COR-L47 (cell line): ENCODE measurements around the gene TMTC1.

ENCODE experiments used
- DNase-seq: peaks from one replicate; lab custom pipeline; 2025; lab: John Stamatoyannopoulos, UW

Gene TMTC1

DNA sequence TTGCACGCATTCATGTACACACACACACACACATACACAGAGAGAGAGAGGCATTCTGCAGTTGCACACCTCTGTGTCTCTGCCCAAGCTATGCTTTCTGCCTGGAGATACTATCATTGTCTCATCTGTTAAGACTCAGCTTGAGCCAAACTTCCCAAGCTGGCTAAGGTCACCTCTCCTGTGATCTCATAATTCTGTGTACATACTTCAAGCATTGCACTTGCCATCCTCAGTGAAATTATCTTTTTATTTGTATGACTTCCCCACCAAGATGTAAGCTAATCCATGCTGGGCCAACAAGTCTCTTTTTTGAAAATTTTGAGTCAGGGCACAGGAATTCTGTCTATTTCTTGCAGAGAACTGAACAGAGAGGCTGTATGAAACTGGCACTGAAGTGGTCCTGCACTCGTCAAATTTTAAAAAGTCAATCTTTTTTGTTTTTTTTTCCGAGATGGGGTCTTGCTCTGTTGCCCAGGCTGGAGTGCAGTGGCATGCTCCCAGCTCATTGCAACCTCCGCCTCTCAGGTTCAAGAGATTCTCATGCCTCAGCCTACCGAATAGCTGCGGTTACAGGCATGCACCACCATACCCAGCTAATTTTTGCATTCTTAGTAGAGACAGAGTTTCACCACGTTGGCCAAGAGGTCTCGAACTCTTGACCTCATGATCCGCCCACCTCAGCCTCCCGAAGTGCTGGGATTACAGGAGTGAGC is 44.3 kb downstream of the TMTC1 start:
- no peak for DNase-seq

DNA sequence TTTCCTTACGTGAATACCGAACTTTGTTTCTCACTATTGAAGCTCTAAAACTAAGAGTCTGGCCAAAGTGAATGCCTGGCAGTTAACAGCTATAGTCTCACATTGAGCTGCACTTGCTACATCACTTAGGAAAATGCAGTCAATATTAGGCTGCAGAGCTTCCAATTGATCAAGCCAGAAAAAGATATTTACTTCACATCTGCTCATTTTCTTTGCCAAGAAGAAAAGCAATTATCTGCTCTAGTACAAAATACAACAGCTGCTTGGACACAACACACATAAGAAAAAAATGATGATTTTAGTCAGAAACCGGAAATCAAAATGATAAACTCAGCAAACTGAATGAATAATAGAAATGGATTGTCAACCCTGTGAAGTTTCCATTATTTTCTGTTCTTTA is 45.4 kb downstream of the TMTC1 start:
- no peak for DNase-seq

DNA sequence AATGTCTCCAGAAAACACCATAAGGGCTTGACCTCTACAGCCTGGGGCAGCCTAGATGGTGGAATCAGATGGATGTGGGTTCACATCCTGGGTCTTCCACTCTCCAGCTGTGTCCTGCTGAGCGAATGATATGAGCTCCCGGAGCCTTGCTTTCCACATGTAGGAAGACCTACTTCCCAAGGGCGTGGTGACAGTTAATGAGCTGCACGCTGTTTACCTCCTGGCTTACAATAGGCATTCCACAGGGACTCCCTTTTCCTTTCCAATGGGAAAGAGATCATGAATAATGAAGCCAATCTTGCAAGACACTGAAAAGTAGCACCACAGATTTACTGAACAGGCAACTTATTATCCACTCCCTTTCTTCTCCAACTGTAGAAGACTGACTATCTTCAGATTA is 46.1 kb downstream of the TMTC1 start:
- no peak for DNase-seq

DNA sequence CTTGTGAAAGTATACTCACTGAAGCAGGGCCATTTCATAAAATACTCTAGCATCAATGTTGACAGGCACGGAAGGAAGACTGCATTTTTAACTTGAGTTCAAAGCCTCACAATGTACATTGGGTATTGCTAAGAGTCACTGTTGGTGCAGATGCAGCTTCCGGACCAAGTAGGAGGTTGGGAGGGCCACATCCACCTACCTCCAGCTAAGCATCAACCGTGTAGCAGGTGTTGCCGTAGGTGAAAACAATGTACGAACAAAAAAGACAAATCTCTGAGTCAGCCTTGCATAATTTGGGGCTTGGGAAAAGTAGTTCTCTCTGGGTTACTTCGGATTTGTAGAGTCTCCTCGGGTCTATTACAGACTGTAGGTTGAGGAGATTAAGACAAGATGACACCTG is 48.1 kb downstream of the TMTC1 start:
- DNase-seq: no peak

DNA sequence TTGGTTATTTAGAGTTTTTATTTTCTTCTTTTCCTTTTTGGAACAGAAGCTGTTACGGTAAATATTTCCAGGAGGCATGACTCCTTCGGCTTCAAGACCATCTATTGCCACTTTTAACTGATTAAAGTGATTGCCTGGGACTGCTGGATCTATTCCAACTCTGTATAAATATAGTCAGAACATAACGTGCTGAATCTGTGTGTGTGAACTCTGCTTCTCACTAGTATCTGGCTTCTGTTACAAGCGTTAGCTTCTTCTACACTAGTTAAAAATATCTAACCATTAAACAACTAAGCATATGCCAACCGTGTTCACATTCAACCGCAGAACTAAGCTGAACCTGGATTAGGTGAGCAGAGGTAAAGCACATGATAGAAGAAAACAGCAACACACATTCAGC is 49.0 kb downstream of the TMTC1 start:
- DNase-seq: no peak

DNA sequence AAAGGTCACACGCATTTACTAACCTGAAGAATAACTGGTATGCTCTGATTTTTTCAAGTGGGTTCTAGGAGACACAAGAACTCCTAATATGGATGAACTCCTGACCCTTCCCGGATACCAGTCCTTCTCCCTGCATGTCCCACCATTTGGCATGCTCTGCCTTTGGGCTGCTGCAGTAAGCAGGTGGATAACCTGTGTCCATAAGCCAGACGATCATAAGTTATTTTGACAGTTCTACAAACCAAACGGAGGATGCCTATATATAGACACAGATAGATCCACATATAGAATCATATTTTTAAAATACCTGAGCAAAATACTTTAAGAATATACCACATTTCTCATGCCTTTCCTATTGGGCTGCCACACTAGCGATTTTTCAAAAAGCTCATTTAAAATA is 49.4 kb downstream of the TMTC1 start:
- DNase-seq: no peak

DNA sequence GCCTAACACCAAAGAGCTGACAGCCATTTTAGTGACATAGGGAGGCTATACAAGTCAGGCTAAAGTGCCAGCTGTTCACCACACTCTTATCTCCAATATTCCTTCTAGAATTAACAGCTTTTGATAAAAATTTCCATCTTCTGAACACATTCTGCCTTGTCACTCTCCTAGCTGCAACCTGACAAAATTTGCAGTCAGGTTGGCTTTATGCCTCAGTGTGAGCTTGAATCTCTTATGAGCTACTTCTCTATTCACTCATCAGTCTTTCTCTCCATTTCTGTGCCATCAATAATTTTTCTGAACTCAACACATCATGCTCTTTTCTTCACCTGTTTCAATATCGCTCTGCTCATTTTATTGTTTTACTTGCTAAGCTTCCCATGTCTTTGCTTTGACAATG is 50.2 kb downstream of the TMTC1 start:
- no peak for DNase-seq

DNA sequence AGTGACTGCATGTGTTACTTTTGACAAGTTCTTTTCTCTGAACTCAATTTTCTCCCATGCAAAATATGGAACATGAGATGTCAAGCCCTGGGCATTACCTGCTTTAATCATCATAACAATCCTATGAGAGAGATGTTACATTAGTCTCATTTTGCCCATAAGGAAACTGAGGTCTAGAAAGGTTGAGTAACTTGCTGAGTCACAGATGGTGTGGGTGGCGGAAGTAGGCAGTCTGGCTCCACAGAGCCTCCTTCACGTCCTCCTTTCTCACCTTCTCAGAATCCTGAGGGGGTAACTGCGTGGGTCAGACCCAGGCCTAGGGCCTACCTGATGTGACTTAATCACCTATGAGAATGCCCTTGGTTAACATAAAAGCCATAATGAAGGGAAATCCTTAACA is 50.7 kb downstream of the TMTC1 start:
- DNase-seq: no peak

DNA sequence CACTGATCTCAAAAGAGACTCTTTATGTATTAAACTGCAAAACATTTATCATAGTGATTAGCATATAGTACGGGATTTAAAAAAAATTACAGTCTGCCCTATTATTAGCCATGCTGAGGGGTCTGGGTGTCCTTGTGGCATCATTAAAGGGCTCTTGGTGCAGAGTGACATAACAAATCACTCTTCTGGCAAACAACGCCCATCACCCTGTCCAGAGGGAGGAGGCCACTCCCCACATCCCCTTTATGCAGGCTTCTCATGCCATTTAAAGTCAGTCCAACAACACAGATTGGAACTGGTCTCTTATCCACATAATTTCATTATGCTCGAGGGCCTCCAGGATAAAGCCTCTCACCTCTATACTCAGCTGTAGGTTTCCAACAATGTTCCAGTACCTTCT is 51.1 kb downstream of the TMTC1 start:
- no peak for DNase-seq

DNA sequence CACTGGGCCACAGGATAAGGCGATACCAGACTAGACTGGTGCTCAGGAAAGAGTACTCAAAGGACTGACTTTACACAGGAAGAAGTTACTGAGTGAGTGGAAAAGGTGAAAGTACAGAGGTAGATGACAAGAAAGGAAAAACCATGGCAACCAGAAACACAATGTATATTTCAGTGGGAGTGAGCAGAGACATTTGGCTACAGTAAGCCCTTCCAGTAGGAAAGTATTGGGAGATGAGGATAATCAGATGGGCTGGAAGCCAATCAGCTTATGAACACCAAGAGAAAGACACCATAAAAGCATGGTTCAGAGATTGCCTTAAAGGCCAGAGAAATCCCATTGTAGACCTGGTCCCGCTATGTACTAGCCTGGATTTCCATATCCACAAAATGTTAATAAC is 51.6 kb downstream of the TMTC1 start:
- DNase-seq: no peak

DNA sequence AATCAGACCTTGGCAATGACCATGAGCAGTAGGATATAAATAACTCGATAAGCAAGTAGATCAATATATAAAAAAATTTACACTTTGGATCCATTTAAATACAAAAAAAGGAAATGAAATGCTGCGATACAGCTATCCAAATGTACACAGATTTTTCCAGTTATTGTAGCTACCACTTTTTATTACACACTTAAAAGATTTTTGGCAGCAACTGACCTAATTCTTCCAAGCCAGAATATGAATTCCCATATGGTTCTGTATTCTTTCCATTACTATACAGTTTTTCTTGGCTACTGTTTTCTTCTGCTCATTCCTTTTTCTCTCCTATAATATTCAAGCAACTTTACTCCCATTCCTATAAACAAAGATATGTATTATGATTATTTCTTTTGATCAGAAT is 52.2 kb downstream of the TMTC1 start:
- no peak for DNase-seq

DNA sequence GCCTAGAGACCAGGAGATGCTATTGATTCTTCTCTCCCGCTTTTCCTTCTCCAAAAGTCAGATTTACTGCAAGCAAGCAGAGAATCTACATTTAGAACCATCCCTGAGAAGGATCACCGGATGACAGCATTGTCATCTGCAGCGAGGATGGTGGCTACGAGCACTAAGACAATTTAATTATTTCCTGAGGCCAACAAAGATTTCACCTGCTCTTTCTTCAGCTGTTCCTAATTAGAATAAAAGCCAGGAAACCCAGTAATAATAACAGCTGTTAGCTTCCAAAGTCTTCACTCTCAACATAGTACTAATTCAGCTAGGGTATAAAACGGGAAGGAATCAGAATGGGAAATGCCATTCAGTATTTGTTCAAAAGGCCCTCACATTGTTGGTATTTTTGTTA is 53.3 kb downstream of the TMTC1 start:
- DNase-seq: no peak

DNA sequence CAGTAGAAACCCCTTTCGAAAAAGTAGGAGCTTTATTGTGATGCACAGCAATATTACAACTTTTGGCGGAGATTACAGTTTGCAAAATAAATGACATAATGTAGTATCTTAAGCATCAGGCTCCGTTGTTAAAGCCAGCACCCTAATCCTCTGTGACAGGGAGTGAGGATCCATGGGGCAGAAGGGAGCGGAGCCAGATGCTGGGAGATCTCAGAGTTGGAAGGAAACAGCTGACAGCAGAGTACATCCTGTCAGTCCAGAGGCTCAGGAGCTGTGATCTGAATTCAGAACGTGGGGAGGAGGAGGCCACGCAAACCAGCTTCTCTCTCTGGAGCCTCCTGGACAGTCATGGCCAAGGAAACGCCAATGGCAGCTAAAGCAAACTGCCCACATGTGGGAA is 55.7 kb downstream of the TMTC1 start:
- no peak for DNase-seq

DNA sequence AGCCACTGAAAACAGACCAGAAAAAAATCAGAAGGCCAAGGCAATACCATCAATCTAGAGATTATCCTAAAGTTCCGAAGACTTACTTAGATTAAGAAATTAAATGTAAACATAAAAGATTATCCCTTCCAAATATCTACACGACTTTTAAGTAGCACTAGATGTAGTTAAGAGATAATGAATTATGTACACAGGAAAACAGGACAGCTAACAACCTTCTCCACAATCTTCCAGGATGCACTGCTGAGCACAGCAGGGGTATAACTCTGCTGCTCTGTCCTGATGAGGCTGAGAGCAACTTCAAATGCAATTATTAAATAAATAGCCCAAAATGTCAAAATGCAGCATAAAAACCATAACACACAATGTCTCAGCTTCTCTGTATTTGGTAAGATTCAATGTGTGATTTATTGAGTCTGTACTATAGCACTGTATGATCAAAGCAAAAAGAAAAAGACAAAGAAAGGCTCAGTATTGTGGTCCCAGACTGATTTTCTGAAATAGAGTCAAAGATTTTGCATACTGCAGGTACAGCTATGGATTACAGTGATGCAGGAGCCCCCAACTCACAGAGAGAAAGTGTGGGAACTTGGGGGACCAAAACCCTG is 56.9 kb downstream of the TMTC1 start:
- DNase-seq: no peak

DNA sequence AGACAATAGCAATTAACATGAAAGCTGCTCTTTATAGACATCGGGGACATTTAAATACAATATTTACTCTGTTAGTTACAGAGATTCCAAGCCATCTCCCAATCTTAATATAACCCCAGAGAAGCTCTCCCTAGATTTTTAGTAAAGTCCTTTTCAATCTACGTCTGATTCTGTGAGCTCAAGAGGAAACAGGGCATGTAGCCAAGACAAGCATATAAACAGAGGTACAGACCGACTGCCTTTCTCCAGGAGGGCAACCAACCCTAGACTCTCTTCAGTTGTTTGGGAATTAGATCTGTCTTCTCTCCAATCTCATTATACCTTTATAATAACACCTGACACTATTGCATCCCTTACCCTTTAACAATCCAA is 57.4 kb downstream of the TMTC1 start:
- DNase-seq: no peak

DNA sequence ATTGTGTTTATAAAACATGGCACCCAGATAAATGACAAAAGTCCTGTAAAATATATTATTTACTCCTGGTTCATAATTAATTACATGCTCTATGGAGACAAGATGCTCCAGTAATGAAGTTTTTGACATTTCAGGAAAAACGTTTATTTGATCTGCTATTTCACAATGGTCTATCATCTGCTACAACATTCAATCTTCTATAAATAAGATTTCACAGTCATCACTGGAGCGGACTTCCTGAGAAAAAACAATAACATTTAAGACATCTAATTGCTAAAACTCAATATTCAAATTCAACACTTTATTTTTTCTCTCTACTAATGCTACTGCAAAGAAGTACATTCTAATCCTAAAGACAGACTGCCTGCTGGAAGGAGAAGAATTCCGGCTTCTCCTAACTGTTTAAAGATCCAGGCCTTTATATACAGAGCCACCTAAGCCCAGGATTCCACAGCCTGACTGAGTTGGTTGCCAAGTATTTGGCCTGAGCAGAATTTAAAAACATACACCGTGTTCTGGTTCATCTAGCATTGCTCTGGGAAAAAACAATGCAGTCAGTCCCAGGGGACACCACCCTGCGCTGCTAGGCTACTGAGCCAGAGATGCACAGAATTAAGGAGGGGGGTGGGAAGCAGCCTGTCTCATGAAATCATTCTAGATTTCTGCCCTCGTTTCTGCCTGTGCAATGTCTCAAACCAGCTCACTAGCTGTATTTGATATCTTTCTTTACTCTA is 58.0 kb downstream of the TMTC1 start:
- no peak for DNase-seq

DNA sequence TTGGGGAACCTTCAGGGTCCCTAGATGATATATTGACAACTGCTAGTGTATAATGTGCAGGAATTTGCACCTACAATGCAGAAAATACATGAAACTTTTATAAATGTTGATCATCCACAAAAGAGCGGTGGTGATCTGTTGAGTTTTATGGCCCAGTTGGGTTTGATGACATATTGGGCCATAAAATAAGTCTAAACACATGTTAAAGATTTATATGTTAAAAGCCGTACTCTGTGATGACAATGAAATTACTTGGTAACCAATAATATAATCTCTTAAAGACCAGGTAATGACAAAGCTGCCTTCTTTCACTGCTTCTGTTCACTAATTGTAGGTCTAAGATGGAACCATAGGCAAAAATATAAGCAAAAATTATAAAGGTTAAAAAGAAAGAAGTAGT is 61.6 kb downstream of the TMTC1 start:
- DNase-seq: no peak

DNA sequence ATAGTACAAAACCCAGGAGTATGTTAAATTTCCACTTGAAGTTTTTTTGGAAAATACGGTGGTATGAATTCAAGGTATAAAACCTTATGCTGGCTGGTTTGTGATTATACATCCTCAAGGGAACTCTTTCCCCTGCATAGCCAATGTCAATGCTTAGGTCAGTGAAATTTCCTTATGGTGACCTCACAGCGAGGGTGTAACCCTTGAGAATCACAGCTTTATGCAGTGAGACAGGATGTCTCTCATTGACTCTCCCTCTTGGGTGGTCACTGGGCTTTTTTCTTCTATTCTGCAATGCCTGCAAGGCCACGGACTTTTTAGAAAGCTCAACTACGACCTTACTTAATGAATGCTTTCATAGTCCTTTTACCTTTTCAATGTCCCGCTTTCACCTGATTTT is 64.4 kb downstream of the TMTC1 start:
- no peak for DNase-seq

DNA sequence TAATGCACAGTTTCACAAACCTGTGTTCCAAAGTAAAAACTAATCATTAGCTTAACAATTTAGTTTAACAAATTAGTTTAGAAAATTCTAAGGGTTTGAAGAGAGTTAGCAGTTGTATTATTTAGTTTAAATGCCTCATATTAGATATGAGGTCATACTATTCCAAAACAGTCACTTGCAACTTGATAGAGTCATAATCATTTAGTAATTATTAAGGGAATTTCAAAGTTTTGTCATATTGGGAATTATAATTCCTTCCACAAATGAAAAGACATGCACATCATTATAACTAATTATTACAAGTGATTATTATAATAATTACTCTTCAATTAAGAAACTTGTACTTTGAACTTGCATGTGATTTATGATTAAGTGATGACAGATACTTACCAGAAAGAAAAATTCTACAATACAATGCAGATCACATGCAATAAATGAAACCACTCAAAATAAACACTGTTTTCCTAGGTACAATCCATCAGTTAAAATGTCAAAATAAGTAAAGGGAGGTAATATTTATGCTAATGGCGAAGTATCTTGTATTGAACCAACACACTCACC is 66.1 kb downstream of the TMTC1 start:
- no peak for DNase-seq

DNA sequence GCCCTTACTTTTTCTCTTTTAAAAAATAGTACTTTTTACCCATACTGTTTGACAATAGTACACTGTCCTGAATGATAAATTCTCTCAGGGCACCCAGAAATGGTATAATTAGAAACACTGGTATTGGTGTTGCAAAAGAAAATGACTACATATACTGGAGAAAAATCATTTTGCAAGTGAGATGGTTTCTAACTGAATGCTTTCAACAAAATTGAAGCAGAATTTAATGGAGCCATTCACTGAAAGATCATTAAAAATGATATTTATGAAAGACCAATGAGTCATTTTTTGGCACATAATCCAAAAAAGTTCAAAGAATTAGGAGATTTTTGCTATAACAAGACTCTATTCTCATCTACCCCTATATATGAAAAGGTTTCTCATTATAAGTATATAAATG is 68.8 kb downstream of the TMTC1 start:
- DNase-seq: no peak

DNA sequence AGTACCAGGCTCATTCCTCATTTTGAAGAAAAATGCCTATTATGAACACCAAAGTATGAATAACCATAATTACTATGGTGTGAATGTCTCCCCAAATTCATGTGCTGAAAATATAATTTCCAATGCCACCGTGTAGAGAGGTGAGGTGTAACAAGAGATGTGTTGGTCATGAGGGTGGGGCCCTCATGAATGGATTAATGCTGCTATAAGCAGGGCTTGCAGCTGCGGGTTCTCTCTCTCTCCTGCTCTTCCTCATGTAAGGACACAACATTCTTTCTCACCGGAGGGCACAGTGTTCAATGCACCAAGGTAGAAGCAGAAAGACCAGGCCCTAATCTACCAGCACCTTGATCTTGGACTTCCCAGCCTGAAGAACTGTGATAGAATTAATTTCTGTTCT is 70.0 kb downstream of the TMTC1 start:
- DNase-seq: no peak

DNA sequence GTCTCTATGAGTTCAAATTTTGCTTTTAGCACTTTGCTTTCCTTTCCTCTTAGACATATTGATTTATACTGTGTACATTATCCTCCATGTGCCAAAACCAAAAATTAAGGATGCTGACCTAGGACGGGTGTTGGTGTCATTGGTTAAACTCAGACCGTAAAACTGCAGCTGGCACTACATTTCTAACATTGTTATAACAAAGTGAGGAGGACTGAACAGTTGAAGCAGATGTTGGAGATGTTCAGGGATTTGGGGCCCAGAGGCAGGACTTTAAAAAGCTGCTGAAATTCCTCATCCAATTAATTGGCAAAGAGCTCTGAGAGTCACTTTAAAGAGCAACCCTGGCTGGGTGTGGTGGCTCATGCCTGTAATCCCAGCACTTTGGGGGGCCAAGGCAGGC is 72.4 kb downstream of the TMTC1 start:
- no peak for DNase-seq

DNA sequence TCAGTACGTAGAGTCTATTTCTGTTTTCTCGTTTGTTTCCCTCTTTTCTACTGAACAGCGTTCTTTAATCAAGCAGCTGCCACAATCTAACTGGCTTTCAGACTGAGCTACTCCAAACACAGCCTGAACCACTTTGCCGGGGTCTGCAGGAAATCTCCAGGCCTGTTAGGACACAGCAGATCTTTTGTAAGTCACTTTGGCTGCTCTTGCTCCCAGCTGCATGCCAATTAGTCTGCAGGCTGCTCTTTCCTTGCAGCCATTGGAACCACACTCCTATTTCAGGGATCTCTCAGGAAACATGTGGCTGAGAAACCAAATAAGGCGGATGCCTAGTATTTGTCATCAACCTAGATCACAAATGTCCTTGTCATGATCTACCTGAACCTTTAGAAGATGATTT is 73.6 kb downstream of the TMTC1 start:
- no peak for DNase-seq
